ENCODE measurements around the gene RIBC2.

Gene RIBC2

DNA sequence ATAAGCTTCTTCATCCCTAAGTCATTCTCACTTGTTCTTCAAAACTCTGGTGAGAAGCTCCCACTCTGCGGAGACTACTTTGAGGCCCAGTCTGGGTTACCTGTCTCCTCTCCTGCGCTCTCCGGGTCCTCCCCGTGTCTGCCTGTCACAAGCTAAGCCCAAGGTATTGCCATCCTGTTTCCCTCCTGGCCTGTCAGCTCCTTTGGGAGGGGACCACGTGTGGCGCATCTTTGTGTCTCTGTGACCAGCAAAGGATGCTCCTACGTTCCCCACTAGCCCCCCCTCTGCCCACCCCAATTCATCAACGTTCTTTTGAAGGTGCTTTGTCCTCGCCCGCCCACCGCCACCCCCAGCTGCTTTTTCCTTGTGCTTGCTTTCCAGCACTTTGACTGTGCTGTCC, 57.4 kb downstream of the RIBC2 start:
- no peak overlapping the region for H3K4me3 ChIP-seq (ENCODE audit: control insufficient read depth, low read depth, low read length)
- DNase-seq (ENCODE audit: low read depth): no peak
- TF ChIP-seq, protein P1, sequence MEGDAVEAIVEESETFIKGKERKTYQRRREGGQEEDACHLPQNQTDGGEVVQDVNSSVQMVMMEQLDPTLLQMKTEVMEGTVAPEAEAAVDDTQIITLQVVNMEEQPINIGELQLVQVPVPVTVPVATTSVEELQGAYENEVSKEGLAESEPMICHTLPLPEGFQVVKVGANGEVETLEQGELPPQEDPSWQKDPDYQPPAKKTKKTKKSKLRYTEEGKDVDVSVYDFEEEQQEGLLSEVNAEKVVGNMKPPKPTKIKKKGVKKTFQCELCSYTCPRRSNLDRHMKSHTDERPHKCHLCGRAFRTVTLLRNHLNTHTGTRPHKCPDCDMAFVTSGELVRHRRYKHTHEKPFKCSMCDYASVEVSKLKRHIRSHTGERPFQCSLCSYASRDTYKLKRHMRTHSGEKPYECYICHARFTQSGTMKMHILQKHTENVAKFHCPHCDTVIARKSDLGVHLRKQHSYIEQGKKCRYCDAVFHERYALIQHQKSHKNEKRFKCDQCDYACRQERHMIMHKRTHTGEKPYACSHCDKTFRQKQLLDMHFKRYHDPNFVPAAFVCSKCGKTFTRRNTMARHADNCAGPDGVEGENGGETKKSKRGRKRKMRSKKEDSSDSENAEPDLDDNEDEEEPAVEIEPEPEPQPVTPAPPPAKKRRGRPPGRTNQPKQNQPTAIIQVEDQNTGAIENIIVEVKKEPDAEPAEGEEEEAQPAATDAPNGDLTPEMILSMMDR (IDR thresholded peaks at IDR 0.05; ENCODE audit: control insufficient read depth, insufficient read depth, low read depth, low read length, missing control alignments): no peak

DNA sequence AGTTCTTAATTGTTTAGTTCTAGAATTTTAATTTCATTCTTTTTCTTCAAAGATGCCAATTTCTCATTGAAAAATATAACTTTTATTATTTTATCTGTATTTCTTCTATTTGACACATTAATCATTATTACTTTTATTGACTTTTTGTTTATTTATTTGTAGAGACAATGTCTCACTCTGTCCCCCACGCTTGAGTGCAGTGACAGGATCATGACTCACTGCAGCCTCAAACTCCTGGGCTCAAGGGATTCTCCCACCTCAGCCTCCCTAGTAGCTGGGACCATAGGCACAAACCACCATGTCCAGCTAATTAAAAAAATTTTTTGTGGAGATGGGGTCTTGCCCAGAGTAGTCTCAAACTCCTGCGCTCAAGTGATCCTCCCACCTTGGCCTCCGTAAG, 58.9 kb downstream of the RIBC2 start:
- TF ChIP-seq, protein P1 (IDR thresholded peaks at IDR 0.05; ENCODE audit: control insufficient read depth, insufficient read depth, low read depth, low read length, missing control alignments): no peak
- no peak overlapping the region for H3K4me3 ChIP-seq (ENCODE audit: control insufficient read depth, low read depth, low read length)
- DNase-seq (ENCODE audit: low read depth): no peak

DNA sequence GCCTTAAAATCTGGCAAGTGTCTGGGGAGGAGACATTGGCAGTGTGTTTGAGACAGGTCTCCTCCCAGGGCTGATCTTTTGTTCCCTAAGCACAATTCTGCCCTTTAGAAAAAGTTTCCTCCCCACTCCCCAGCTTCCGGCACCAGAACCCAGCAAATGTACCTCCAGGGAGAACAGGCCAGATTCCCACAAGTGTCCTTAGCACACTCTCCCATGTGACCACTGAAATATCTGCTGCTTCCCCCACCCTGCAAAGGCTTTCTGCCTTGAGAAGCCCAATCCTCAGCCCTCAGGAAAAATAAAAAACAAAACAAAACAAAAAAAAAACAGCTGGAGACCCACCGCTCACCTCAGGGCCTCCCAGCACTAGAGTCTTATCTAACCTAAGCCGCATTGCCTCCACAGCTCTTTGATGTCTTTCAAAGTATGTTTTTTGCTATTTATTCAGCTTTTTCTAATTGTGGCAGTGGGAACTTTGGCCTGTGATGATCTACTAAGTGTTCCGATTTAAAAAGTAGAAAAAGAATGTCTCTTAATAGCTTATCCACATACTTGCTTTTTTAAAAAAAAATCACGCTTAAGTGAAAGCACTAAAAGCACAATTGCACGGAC, 60.2 kb downstream of the RIBC2 start:
- TF ChIP-seq, protein P1 (IDR thresholded peaks at IDR 0.05; ENCODE audit: control insufficient read depth, insufficient read depth, low read depth, low read length, missing control alignments): no peak
- no peak for DNase-seq (ENCODE audit: low read depth)
- no peak overlapping the region for H3K4me3 ChIP-seq (ENCODE audit: control insufficient read depth, low read depth, low read length)

DNA sequence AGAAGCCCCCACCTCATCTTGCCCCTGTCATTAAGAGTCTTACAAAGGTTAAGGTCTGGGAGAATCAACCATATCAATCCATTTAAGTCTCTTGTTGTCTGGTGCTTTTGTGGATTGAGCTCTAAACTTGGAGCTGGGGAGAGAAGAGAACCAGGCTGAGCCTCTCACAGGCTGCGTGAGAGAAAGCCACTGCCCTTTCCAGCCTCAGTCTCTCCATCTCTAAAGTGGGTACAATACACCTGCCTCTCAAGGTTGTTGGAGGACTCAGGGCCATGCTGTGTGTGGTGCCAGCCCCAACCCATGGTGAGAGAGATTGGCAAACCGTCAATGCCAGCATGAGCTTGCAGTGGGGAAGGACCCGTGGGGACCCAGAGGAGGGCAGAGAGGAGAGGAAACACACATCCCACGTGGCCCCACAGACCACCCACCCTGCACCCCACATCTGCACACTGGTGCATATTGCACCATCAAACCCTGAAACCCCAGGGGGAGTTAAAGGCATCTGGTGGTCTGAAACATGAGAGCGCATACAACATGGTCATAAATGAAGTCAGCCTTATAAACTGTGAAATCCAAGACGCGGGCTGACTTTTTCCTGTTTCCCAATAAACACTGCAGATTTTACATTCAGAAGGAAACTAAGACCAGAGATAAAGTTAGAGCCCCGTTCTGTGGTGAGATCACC, 61.7 kb downstream of the RIBC2 start:
- no peak for DNase-seq (ENCODE audit: low read depth)
- TF ChIP-seq, protein P1 (IDR thresholded peaks at IDR 0.05; ENCODE audit: control insufficient read depth, insufficient read depth, low read depth, low read length, missing control alignments): no peak
- H3K4me3 ChIP-seq (ENCODE audit: control insufficient read depth, low read depth, low read length): no peak overlapping the region

DNA sequence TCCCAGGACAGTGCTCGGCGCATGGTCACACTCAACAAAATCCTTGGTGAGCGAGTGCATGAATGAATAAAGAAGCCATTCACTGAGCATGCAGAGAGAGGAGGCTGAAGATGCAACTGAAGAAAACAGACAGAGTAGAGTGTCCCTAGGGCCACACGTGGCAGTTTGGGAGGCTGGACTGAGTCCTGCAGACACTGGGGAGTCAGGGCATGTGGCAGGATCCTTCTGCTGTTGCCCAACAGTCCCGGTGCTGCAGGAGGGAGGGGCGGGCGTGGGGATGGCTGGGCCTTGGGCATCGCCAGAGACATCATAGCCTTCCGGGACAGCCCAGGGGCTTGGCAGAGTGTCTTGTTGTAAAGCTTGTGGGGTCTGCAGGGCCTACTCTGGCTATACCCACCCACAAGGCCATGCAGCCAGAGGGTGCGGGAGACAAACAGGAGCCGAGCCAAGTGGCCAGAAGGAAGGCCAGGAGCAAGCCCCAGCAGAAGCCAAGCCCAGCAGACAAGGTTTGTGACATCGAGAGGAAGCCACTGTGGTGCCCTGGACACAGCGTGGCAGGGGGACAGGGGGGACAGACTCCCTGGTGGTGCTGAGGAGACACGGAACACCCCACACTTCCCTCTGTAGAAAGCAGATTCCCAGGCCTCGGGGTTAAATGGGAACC, 62.5 kb downstream of the RIBC2 start:
- no peak overlapping the region for H3K4me3 ChIP-seq (ENCODE audit: control insufficient read depth, low read depth, low read length)
- TF ChIP-seq, protein P1 (IDR thresholded peaks at IDR 0.05; ENCODE audit: control insufficient read depth, insufficient read depth, low read depth, low read length, missing control alignments): no peak
- DNase-seq (ENCODE audit: low read depth): no peak

DNA sequence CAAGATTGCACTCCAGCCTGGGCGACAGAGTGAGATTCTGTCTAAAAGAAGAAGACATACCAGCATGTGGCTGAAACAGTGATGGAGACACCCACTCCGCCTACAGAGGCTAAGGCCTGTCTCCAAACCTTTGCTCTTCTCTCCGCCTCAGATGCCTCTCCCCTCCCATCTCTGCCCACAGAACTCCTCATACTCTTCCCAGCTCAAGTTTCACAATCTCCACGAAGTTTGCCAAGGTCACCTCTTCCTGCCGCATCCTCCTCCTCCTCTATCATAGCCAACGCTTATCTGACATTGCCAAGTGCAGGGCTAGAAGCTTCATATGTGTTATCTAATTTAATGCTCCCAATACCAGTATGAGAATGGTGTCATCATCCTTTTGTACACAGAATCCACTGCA, 63.3 kb downstream of the RIBC2 start:
- TF ChIP-seq, protein P1 (IDR thresholded peaks at IDR 0.05; ENCODE audit: control insufficient read depth, insufficient read depth, low read depth, low read length, missing control alignments): no peak
- no peak for DNase-seq (ENCODE audit: low read depth)
- no peak overlapping the region for H3K4me3 ChIP-seq (ENCODE audit: control insufficient read depth, low read depth, low read length)

All from AG09309 (cell line).